Measurements from ENCODE around the gene RTL10. TPM values are rescaled to one million over a fixed set of nuclear protein-coding genes. Genes with fewer than 3 reads are reported as not detected.

The RTL10 gene
- total RNA-seq, 1 donor = 6.4 TPM

GRCh38 chr22:19810381-19811201, 44.1 kb downstream of the RTL10 start:
- H3K9me3 ChIP-seq (ENCODE audit: low read depth, low read length) = no peaks in the 10 kb centered on the region

GRCh38 chr22:19809741-19810140, 44.9 kb downstream of the RTL10 start:
- no peak overlapping the region for H3K4me3 ChIP-seq (ENCODE audit: low read length)
- H3K4me1 ChIP-seq (ENCODE audit: insufficient read depth, low read length) = no peaks in the 10 kb centered on the region
- H3K9me3 ChIP-seq (ENCODE audit: low read depth, low read length) = no peaks in the 10 kb centered on the region
- no peaks in the 10 kb centered on the region for H3K27me3 ChIP-seq (ENCODE audit: insufficient read depth, low read length)

More at GRCh38 chr22:19810381-19811201, 44.1 kb downstream of the RTL10 start:
- H3K4me1 ChIP-seq (ENCODE audit: insufficient read depth, low read length) = no peaks in the 10 kb centered on the region
- no peaks in the 10 kb centered on the region for H3K27me3 ChIP-seq (ENCODE audit: insufficient read depth, low read length)
- no peak overlapping the region for H3K4me3 ChIP-seq (ENCODE audit: low read length)

GRCh38 chr22:19808873-19809478, 45.7 kb downstream of the RTL10 start:
- H3K27me3 ChIP-seq (ENCODE audit: insufficient read depth, low read length) = no peaks in the 10 kb centered on the region
- H3K4me1 ChIP-seq (ENCODE audit: insufficient read depth, low read length) = no peaks in the 10 kb centered on the region
- H3K4me3 ChIP-seq (ENCODE audit: low read length) = no peak overlapping the region
- H3K9me3 ChIP-seq (ENCODE audit: low read depth, low read length) = no peaks in the 10 kb centered on the region

- Histone ChIP-seq H3K4me3 (ENCODE audit: low read length) (no peak overlapping the region), H3K9me3 (ENCODE audit: low read depth, low read length) (no peaks in the 10 kb centered on the region), H3K27me3 (ENCODE audit: insufficient read depth, low read length) (no peaks in the 10 kb centered on the region), H3K4me1 (ENCODE audit: insufficient read depth, low read length) (no peaks in the 10 kb centered on the region)
Observed at GRCh38 chr22:19807914-19808872, 46.5 kb downstream of the RTL10 start.

- H3K9me3 ChIP-seq (ENCODE audit: low read depth, low read length) = no peaks in the 10 kb centered on the region
- no peak overlapping the region for H3K4me3 ChIP-seq (ENCODE audit: low read length)
- H3K4me1 ChIP-seq (ENCODE audit: insufficient read depth, low read length) = no peaks in the 10 kb centered on the region
- no peaks in the 10 kb centered on the region for H3K27me3 ChIP-seq (ENCODE audit: insufficient read depth, low read length)
Observed at GRCh38 chr22:19807161-19807913, 47.3 kb downstream of the RTL10 start.

- Histone ChIP-seq H3K4me1 (ENCODE audit: insufficient read depth, low read length) (no peaks in the 10 kb centered on the region), H3K27me3 (ENCODE audit: insufficient read depth, low read length) (no peaks in the 10 kb centered on the region), H3K4me3 (ENCODE audit: low read length) (no peak overlapping the region), H3K9me3 (ENCODE audit: low read depth, low read length) (no peaks in the 10 kb centered on the region)
Observed at GRCh38 chr22:19806213-19807160, 48.2 kb downstream of the RTL10 start.

- Histone ChIP-seq H3K4me1 (ENCODE audit: insufficient read depth, low read length) (no peaks in the 10 kb centered on the region), H3K27me3 (ENCODE audit: insufficient read depth, low read length) (no peaks in the 10 kb centered on the region), H3K9me3 (ENCODE audit: low read depth, low read length) (no peaks in the 10 kb centered on the region), H3K4me3 (ENCODE audit: low read length) (no peak overlapping the region)
Observed at GRCh38 chr22:19805821-19806212, 48.9 kb downstream of the RTL10 start.

Other genes with a start within 250 kb of the RTL10 start
- 20.9 TPM for gene SEPTIN5, start 140.4 kb downstream of the RTL10 start, total RNA-seq
- 36.1 TPM for gene GP1BB, start 131.3 kb downstream of the RTL10 start, total RNA-seq
- not detected for gene TBX1, start 94.1 kb downstream of the RTL10 start, total RNA-seq
- 1.0 TPM for gene GNB1L, start within 50 bp of the RTL10 start, total RNA-seq
- 50.4 TPM for gene COMT, start 86.9 kb upstream of the RTL10 start, total RNA-seq
- 11.3 TPM for gene TXNRD2, start 86.9 kb upstream of the RTL10 start, total RNA-seq
- 2.3 TPM for gene ARVCF, start 161.9 kb upstream of the RTL10 start, total RNA-seq
- gene TANGO2, start 166.2 kb upstream of the RTL10 start, total RNA-seq = 20.1 TPM
- 7.9 TPM for gene DGCR8, start 225.4 kb upstream of the RTL10 start, total RNA-seq